Left ventricle myocardium inferior (tissue), 1 donor: Measurements from ENCODE around the gene SERPINB1. TPM values are rescaled to one million over a fixed set of nuclear protein-coding genes. Genes with fewer than 3 reads are reported as not detected.

Experiments
- DNase-seq: peaks from one replicate; pipeline ENCODE4 v3.0.0-alpha.2; 2020
- H3K27ac ChIP-seq: fragments of 200-600 bp; replicated peaks from 2 replicates; pipeline ENCODE4 v1.8.0; 2021
- H3K27me3 ChIP-seq: fragments of 200-600 bp; 2 replicates; pipeline ENCODE4 v1.8.0; 2021; ENCODE audit warnings: low read depth
- H3K36me3 ChIP-seq: fragments of 200-600 bp; 2 replicates; pipeline ENCODE4 v1.8.0; 2021
- H3K4me1 ChIP-seq: fragments of 200-600 bp; 2 replicates; pipeline ENCODE4 v1.8.0; 2021
- H3K4me3 ChIP-seq: fragments of 200-600 bp; 2 replicates; pipeline ENCODE4 v1.8.0; 2021; ENCODE audit warnings: mild to moderate bottlenecking, moderate library complexity
- H3K9me3 ChIP-seq: fragments of 200-600 bp; replicated peaks from 2 replicates; pipeline ENCODE4 v1.8.0; 2021
- intact Hi-C: fragments of 100-400 bp; cut with micrococcal nuclease; formaldehyde crosslinking; loops from one replicate; pipeline ENCODE4 v1.11.0; 2022
- total RNA-seq: library from RNA; stranded (reverse); fragmentation: NEBNext Ultra II Directional; extraction: Animal tissue kit (Norgen Biotek cat#: 25700); gene quantifications from one replicate; pipeline ENCODE4 v1.2.1, GENCODE V29; 2021
- TF ChIP-seq, protein P1 (sequence below): fragments of 200-600 bp; IDR thresholded peaks from 2 replicates; pipeline ENCODE4 v1.8.0; 2021; ENCODE audit warnings: antibody characterized with exemption, mild to moderate bottlenecking, borderline replicate concordance
- donor health status: DM: no; HTN: yes; CAD: no; lungs with severe emphysema.

SERPINB1 gene
- total RNA-seq, 1 donor from 2014 or later: 23.4 TPM

DNA sequence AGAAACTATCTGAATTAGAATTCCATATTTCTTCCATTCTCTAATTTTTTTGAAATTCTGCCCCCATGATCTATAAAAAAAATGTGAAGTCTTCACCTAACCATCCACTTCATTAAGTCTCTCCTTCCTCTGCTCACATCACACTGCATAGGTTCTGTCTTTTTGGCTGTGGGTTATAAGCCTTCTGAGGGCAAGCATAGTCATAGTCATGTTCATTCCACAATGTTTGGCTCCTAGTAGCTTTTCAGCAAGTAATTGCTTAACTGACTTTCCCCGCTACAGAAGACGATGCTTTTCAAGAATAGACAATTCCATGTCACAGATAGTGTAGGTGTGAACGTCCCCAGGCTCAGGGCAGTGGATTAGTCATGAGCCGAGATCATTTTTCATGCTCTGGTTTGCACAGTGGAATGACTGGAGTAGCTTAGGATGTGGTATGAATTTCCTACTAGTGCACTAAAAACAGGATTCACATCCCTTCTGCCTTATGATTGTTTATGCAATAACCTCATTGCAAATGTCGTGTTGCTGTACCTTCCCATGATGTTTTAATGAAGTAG, 47.4 kb downstream of the SERPINB1 start:
- intact Hi-C loops: no loop called here
- TF ChIP-seq, protein P1, sequence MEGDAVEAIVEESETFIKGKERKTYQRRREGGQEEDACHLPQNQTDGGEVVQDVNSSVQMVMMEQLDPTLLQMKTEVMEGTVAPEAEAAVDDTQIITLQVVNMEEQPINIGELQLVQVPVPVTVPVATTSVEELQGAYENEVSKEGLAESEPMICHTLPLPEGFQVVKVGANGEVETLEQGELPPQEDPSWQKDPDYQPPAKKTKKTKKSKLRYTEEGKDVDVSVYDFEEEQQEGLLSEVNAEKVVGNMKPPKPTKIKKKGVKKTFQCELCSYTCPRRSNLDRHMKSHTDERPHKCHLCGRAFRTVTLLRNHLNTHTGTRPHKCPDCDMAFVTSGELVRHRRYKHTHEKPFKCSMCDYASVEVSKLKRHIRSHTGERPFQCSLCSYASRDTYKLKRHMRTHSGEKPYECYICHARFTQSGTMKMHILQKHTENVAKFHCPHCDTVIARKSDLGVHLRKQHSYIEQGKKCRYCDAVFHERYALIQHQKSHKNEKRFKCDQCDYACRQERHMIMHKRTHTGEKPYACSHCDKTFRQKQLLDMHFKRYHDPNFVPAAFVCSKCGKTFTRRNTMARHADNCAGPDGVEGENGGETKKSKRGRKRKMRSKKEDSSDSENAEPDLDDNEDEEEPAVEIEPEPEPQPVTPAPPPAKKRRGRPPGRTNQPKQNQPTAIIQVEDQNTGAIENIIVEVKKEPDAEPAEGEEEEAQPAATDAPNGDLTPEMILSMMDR: no peak
- DNase-seq: no peak
- Histone ChIP-seq H3K4me3 (no peak overlapping the region), H3K27me3 (no peaks in the 10 kb centered on the region), H3K27ac (no peak overlapping the region), H3K4me1 (peaks cover 44% of the 10 kb centered on the region), H3K36me3 (no peaks in the 10 kb centered on the region), H3K9me3 (no peaks in the 10 kb centered on the region)

DNA sequence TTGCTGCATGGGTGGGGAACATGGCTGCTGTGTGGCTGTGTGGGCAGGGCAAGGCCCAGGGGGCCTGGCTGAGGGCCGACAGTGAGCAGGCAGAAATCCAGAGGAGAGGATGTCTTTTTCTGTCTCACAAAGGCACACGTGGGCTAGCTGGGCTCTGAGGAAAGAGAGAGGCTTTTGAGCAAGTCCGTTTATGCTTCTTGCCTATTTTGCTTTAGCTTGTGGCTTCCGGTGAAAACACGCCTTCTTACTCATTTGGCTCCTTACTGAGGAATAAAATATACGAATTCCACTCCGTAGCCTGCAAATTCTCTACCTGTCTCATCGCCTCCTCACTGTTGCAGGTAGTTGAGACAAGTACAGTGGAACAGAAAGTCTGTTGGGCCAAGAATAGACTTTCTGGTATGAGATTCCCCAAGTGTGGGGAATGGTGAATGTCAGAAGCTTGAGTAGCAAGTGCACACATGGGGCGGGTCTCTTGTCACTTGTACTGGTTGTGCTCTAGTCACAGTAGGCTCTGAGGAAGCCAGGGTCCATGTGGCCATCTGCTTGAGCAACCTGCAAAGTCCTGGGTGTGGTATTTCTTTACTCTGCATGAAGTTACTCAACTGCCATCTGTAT, 48.0 kb downstream of the SERPINB1 start:
- intact Hi-C loops: no loop called here
- DNase-seq: no peak
- Histone ChIP-seq H3K4me1 (peaks cover 44% of the 10 kb centered on the region), H3K27me3 (no peaks in the 10 kb centered on the region), H3K27ac (peak overlapping the region; percentile 36), H3K9me3 (no peaks in the 10 kb centered on the region), H3K4me3 (no peak overlapping the region), H3K36me3 (no peaks in the 10 kb centered on the region)
- TF ChIP-seq, protein P1: no peak

DNA sequence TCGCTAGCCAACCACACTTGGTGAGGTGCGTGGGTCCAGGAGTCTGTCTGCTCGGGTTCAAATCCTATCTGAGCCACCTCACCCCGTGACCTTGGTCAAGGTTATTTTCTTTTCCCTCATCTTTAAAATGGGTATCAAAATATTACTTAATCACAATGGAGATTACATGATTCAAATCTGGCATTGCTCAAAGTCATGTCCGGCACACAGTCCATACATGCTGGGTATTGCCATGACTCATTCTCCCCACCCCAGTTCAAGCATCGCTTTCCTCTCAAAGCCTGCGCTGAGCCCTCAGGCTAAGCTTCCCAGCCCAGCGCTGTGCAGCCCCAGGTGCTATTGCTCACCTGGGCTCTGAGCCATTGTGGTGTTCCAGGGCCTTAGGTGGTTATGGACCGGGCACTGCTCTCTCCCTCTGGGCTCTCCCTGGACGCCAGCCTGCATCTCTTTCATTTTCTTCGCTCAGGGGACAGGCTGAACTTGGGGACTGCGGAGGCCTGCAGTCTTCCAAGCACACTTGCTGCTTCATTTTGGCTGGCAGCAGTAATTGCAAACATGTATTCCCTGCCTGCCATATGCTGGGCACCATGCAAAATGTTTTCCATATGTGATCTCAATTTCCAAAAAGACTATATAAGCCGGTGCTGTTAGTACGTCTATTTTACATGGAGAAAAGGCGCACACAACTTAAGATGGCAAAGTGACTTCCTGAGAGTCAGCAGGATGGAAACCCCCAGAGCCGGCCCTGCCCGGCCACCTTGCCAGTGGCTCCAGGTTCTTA, 49.1 kb downstream of the SERPINB1 start:
- Histone ChIP-seq H3K4me1 (peaks cover 43% of the 10 kb centered on the region), H3K36me3 (no peaks in the 10 kb centered on the region)
- TF ChIP-seq, protein P1: no peak

DNA sequence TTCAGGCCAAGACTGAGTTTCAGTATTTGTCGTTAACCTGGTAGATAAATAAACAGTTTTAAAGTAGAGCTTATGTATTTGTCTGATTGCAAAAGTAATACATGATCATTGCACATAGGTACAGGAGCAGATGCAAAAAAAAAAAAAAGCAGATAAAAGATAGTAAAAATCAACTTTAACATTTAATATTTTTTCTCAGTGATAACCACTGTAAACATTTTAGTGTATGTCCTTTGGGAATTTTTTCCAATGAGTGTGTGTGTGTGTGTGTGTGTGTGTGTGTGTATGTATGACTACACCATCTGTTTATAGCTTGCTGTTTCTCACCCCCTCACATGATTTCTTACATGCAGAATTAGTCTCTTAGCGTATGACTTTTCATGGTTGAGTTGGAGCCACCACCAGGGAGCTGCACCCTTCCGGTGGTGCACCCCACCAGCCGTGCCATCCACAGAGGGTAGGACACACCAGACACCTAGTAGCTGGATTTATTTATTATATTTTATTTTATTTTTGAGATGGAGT, 50.2 kb downstream of the SERPINB1 start:
- TF ChIP-seq, protein P1: no peak
- no peak for DNase-seq
- H3K36me3 ChIP-seq: no peaks in the 10 kb centered on the region
- H3K4me3 ChIP-seq: no peak overlapping the region
- intact Hi-C loops: no loop called here
- peaks cover 40% of the 10 kb centered on the region for H3K4me1 ChIP-seq
- H3K27me3 ChIP-seq: no peaks in the 10 kb centered on the region
- H3K9me3 ChIP-seq: no peaks in the 10 kb centered on the region
- peak overlapping the region; percentile 76 for H3K27ac ChIP-seq

More for the DNA sequence above, 49.1 kb downstream of the SERPINB1 start:
- Histone ChIP-seq H3K27me3 (no peaks in the 10 kb centered on the region), H3K9me3 (no peaks in the 10 kb centered on the region), H3K27ac (peak overlapping the region; percentile 76), H3K4me3 (no peak overlapping the region)
- intact Hi-C loops: no loop called here
- no peak for DNase-seq

DNA sequence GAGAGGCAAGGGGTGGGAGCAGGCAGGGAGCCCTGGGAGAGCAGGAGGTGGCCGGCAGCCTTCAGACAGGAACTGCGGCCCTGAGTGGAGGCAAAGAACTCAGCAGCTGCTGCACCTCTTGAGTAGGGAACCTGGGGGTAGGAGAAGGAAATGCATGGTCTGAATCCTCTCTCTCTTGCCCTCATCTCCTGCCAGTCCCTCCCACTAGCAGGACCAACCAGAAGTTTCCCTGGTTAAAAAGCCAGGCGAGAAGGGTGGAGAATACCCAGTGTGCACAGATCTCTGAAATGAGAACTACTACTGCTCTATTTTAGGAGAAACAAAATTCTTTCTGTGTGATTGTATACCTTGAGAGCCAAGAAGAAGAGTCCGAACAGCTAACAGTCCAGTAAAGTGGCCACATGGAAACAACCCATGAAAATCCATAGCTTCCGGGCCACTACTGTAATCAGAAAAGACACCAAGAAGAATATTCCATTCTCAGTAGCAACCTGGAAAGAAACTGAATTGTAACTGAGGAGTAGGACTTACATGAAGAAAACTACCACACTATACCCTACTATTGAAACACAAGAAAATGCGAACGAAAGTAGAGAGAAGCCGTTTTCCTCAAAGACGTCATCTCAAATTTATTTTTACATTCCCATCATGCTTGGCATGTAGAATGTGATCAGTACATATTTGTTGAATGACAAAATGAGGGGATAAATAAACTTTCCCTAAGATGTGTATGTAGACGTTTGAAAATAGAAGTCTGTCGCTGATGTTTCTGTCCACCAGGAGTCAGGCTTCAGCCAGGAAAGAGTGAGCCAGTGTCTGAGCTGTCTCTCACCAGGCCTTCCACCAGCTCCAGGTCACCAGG, 50.8 kb downstream of the SERPINB1 start:
- Histone ChIP-seq H3K4me1 (peaks cover 47% of the 10 kb centered on the region), H3K9me3 (no peaks in the 10 kb centered on the region), H3K36me3 (peaks cover 5% of the 10 kb centered on the region), H3K27me3 (no peaks in the 10 kb centered on the region), H3K4me3 (no peak overlapping the region), H3K27ac (peak overlapping the region; percentile 76)
- peak; percentile 38 for DNase-seq
- TF ChIP-seq, protein P1: peak; percentile 82
- intact Hi-C loops: no loop called here
